Neuronal stem cell (in vitro differentiated cells): ENCODE data around the gene VIT.

Source experiments
- DNase-seq: peaks from one replicate; pipeline ENCODE4 v3.0.0-alpha.2; 2013; ENCODE audit warnings: low spot score
- H2AFZ ChIP-seq: one replicate; pipeline ENCODE4 v1.6.1; 2013; ENCODE audit warnings: mild to moderate bottlenecking, low read length, inconsistent platforms
- H2AK5ac ChIP-seq: 2 replicates; pipeline ENCODE4 v1.6.1; 2013; ENCODE audit warnings: low read depth, mild to moderate bottlenecking, inconsistent platforms, low read length, moderate library complexity, mixed read lengths
- H2BK120ac ChIP-seq: 2 replicates; pipeline ENCODE4 v1.6.1; 2013; ENCODE audit warnings: low read depth, mild to moderate bottlenecking, inconsistent platforms, low read length, moderate library complexity, mixed read lengths
- H2BK12ac ChIP-seq: one replicate; pipeline ENCODE4 v1.6.1; 2013; ENCODE audit warnings: low read length, inconsistent platforms
- H2BK15ac ChIP-seq: 2 replicates; pipeline ENCODE4 v1.6.1; 2013; ENCODE audit warnings: mild to moderate bottlenecking, low read length, inconsistent platforms, mixed read lengths
- H2BK5ac ChIP-seq: one replicate; pipeline ENCODE4 v1.6.1; 2013; ENCODE audit warnings: inconsistent platforms, mild to moderate bottlenecking, low read length, moderate library complexity
- H3K14ac ChIP-seq: one replicate; pipeline ENCODE4 v1.6.1; 2013; ENCODE audit warnings: low read length, inconsistent platforms
- H3K18ac ChIP-seq: 2 replicates; pipeline ENCODE4 v1.6.1; 2013; ENCODE audit warnings: low read length, inconsistent platforms
- H3K23ac ChIP-seq: 2 replicates; pipeline ENCODE4 v1.6.1; 2013; ENCODE audit warnings: low read depth, mild to moderate bottlenecking, mixed read lengths, low read length, inconsistent platforms; ENCODE audit not compliant: poor library complexity
- H3K27ac ChIP-seq: replicated peaks from 3 replicates; pipeline ENCODE4 v1.5.1; 2013; ENCODE audit warnings: low read length, inconsistent platforms
- H3K27me3 ChIP-seq, 3 experiments: 2 replicates each; pipeline ENCODE4 v1.6.1; 2013; ENCODE audit warnings: low read length in 3 of 3, mild to moderate bottlenecking in 2 of 3, inconsistent platforms in 1 of 3, low read depth in 1 of 3, mixed read lengths in 1 of 3, moderate library complexity in 1 of 3; ENCODE audit not compliant: control insufficient read depth in 3 of 3, insufficient read depth in 3 of 3
- H3K36me3 ChIP-seq, 2 donors: replicated peaks in 1 of 2; 2 replicates each; pipeline ENCODE4 v1.6.1; 2013; ENCODE audit warnings: low read length in 2 of 2; ENCODE audit not compliant: control insufficient read depth in 2 of 2, insufficient read depth in 2 of 2
- H3K4ac ChIP-seq: 2 replicates; pipeline ENCODE4 v1.6.1; 2013; ENCODE audit warnings: inconsistent platforms, mild to moderate bottlenecking, low read length, moderate library complexity
- H3K4me1 ChIP-seq, 2 donors: 1 replicate in 1 of 2; 2 replicates in 1 of 2; pipeline ENCODE4 v1.6.1; 2013; ENCODE audit warnings: low read length in 2 of 2, low read depth in 1 of 2; ENCODE audit not compliant: control insufficient read depth in 2 of 2, insufficient read depth in 1 of 2
- H3K4me2 ChIP-seq: one replicate; pipeline ENCODE4 v1.6.1; 2013; ENCODE audit warnings: mild to moderate bottlenecking, low read length, inconsistent platforms; ENCODE audit not compliant: insufficient read depth, poor library complexity, severe bottlenecking
- H3K4me3 ChIP-seq, 2 donors: 2 replicates each; pipeline ENCODE4 v1.5.1; 2013; ENCODE audit warnings: low read length in 2 of 2, mild to moderate bottlenecking in 2 of 2, inconsistent platforms in 1 of 2, moderate library complexity in 1 of 2
- H3K79me1 ChIP-seq: one replicate; pipeline ENCODE4 v1.6.1; 2013; ENCODE audit warnings: low read depth, mild to moderate bottlenecking, inconsistent platforms, low read length, moderate library complexity
- H3K9ac ChIP-seq: one replicate; pipeline ENCODE4 v1.6.1; 2013; ENCODE audit warnings: mild to moderate bottlenecking, low read depth, low read length, inconsistent platforms; ENCODE audit not compliant: poor library complexity
- H3K9me3 ChIP-seq, 2 donors: replicated peaks in 1 of 2; 2 replicates each; pipeline versions ENCODE3 to v1.6.1; 2013; ENCODE audit warnings: low read length in 2 of 2, mild to moderate bottlenecking in 2 of 2, inconsistent platforms in 1 of 2, low read depth in 1 of 2, mixed read lengths in 1 of 2, moderate library complexity in 1 of 2; ENCODE audit not compliant: control insufficient read depth in 2 of 2, insufficient read depth in 1 of 2
- H4K8ac ChIP-seq: one replicate; pipeline ENCODE4 v1.6.1; 2013; ENCODE audit warnings: low read depth, mild to moderate bottlenecking, inconsistent platforms, low read length, moderate library complexity
- H4K91ac ChIP-seq: one replicate; pipeline ENCODE4 v1.6.1; 2013; ENCODE audit warnings: low read length, low read depth, mild to moderate bottlenecking, inconsistent platforms; ENCODE audit not compliant: poor library complexity
- WGBS, 2 donors: extraction: QIAGEN DNeasy Blood & Tissue Kit; methylation state at CpG; one replicate each; pipeline ENCODE4 v1.1.7; 2013; ENCODE audit warnings: missing lambda C conversion rate in 2 of 2, mixed read lengths in 1 of 2; ENCODE audit not compliant: insufficient read length in 2 of 2, insufficient replicate concordance in 1 of 2; ENCODE audit errors: extremely low coverage in 2 of 2; 5-methylcytosine and 5-hydroxymethylcytosine counted together

The VIT gene

DNA sequence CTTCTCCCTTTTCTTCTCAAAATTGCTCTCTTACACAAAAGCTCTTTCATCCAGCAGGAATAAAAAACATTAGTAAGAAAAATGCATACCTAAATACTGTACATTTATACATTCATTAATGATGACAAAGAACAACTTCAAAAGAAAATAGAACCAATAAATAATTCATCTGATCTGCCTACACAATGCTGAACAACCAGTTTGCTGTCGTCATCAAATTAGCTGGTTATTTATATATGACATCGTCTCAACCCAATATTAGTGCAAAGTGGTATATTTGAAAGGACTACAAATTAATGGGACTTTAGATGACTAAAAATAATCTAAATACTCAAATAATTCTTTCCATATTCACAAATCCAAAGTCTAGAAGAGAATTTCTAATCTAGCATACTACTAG lies 24.8 kb upstream of the VIT start:
- Histone ChIP-seq H2BK5ac (no peak overlapping the region), H2BK15ac (no peak overlapping the region), H3K36me3 (no peaks in the 10 kb centered on the region), H3K27me3 (peaks cover 0 to 2% (median 0%) of the 10 kb centered on the region in 3 experiments), H4K8ac (no peak overlapping the region), H2BK12ac (no peak overlapping the region), H2AFZ (no peak overlapping the region), H3K9ac (no peak overlapping the region), H4K91ac (no peak overlapping the region), H2BK120ac (no peak overlapping the region), H3K79me1 (no peaks in the 10 kb centered on the region), H3K27ac (no peak overlapping the region), H3K4me1 (peaks cover 0 to 1% of the 10 kb centered on the region in 2 donors), H3K4ac (no peak overlapping the region), H3K9me3 (no peaks in the 10 kb centered on the region), H2AK5ac (no peak overlapping the region), H3K4me3 (no peak overlapping the region), H3K18ac (no peak overlapping the region), H3K14ac (no peak overlapping the region), H3K4me2 (no peak overlapping the region), H3K23ac (no peak overlapping the region)
- no CpG with 5 or more reads among the region's 2 CpGs for WGBS, 2 donors
- no peak for DNase-seq

- H2BK15ac ChIP-seq, result no peak overlapping the region
- H2BK120ac ChIP-seq, result no peak overlapping the region
- no peak overlapping the region for H4K8ac ChIP-seq
- H2BK12ac ChIP-seq, result no peak overlapping the region
- peaks cover 0 to 1% of the 10 kb centered on the region in 2 donors for H3K4me1 ChIP-seq
- no peak overlapping the region for H3K4me2 ChIP-seq
- H3K79me1 ChIP-seq, result no peaks in the 10 kb centered on the region
- no peak overlapping the region for H3K9ac ChIP-seq
- no peak overlapping the region for H2AFZ ChIP-seq
- H3K14ac ChIP-seq, result no peak overlapping the region
- H4K91ac ChIP-seq, result no peak overlapping the region
- H3K4ac ChIP-seq, result no peak overlapping the region
- H3K23ac ChIP-seq, result no peak overlapping the region
- H3K36me3 ChIP-seq, result no peaks in the 10 kb centered on the region
- peak; percentile 8 for DNase-seq
- no peak overlapping the region for H2AK5ac ChIP-seq
- H2BK5ac ChIP-seq, result no peak overlapping the region
- H3K9me3 ChIP-seq, result no peaks in the 10 kb centered on the region
- H3K27me3 ChIP-seq, result peaks cover 0 to 2% (median 0%) of the 10 kb centered on the region in 3 experiments
- H3K4me3 ChIP-seq, result no peak overlapping the region
- H3K27ac ChIP-seq, result no peak overlapping the region
- no CpG with 5 or more reads among the region's 1 CpG for WGBS, 2 donors
- H3K18ac ChIP-seq, result no peak overlapping the region
Measured at GRCh38 chr2:36672199-36672598, 24.3 kb upstream of the VIT start.

GRCh38 chr2:36675579-36676282 lies 20.8 kb upstream of the VIT start:
- Histone ChIP-seq H2AFZ (no peak overlapping the region), H2BK5ac (no peak overlapping the region), H3K4me1 (no peaks in the 10 kb centered on the region), H3K27ac (no peak overlapping the region), H3K4me3 (no peak overlapping the region), H3K9ac (no peak overlapping the region), H2AK5ac (no peak overlapping the region), H3K18ac (no peak overlapping the region), H4K8ac (no peak overlapping the region), H3K27me3 (peaks cover 0 to 2% (median 0%) of the 10 kb centered on the region in 3 experiments), H2BK120ac (no peak overlapping the region), H3K79me1 (no peaks in the 10 kb centered on the region), H3K4ac (no peak overlapping the region), H3K36me3 (no peaks in the 10 kb centered on the region), H2BK12ac (no peak overlapping the region), H2BK15ac (no peak overlapping the region), H3K9me3 (no peaks in the 10 kb centered on the region), H3K23ac (no peak overlapping the region), H3K14ac (no peak overlapping the region), H4K91ac (no peak overlapping the region), H3K4me2 (no peak overlapping the region)
- no peak for DNase-seq

GRCh38 chr2:36676364-36676763 lies 20.1 kb upstream of the VIT start:
- H3K9ac ChIP-seq, result no peak overlapping the region
- WGBS, 2 donors, result no CpG with 5 or more reads among the region's 1 CpG
- no peak for DNase-seq
- H3K79me1 ChIP-seq, result no peaks in the 10 kb centered on the region
- H3K4ac ChIP-seq, result no peak overlapping the region
- no peak overlapping the region for H2AK5ac ChIP-seq
- H2BK12ac ChIP-seq, result no peak overlapping the region
- peaks cover 0 to 2% (median 0%) of the 10 kb centered on the region in 3 experiments for H3K27me3 ChIP-seq
- H3K27ac ChIP-seq, result no peak overlapping the region
- no peak overlapping the region for H3K14ac ChIP-seq
- H3K4me3 ChIP-seq, result no peak overlapping the region
- H2BK15ac ChIP-seq, result no peak overlapping the region
- H3K18ac ChIP-seq, result no peak overlapping the region
- no peaks in the 10 kb centered on the region for H3K9me3 ChIP-seq
- H3K4me2 ChIP-seq, result no peak overlapping the region
- H3K36me3 ChIP-seq, result no peaks in the 10 kb centered on the region
- no peak overlapping the region for H2BK120ac ChIP-seq
- no peak overlapping the region for H3K23ac ChIP-seq
- H4K8ac ChIP-seq, result no peak overlapping the region
- no peak overlapping the region for H4K91ac ChIP-seq
- no peak overlapping the region for H2BK5ac ChIP-seq
- no peak overlapping the region for H2AFZ ChIP-seq
- H3K4me1 ChIP-seq, result no peaks in the 10 kb centered on the region
